ENCODE measurements around the gene PAK4.
"Not testable (repeated sequence)": the region's sequence is repeated elsewhere in the genome, so short reads cannot be mapped to it uniquely, and the experiment has no call there.

Gene PAK4

DNA sequence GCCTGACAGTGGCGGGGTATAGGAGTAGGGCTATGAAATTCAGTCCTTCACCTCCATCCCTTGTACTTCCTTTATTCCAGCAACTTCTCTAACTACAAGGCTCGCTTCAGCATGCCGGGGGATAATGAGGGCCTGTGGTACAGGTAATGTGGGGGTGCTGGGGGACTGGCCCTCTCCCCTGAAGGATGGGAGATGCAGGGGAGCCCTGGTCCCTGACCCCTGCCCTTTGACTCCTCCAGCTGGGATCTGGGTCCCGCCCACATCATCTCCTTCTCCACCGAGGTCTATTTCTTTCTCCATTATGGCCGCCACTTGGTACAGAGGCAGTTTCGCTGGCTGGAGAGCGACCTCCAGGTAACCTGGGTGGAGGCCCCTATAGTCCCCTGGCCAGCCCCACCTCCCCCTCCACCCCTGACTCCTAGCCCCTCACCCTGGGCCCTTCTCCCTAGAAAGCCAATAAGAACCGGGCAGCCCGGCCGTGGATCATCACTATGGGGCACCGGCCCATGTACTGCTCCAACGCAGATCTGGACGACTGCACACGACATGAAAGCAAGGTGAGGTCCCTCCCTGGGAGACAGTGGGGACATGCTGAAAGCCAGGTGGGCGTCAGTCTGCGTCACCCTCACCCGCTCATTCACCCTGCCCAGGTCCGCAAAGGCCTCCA, 25.0 kb upstream of the PAK4 start:
- no peak for DNase-seq (ENCODE audit: low read depth, low spot score)

GRCh38 chr19:39103151-39103550, 22.4 kb upstream of the PAK4 start:
- no peak for DNase-seq (ENCODE audit: low read depth, low spot score)

DNA sequence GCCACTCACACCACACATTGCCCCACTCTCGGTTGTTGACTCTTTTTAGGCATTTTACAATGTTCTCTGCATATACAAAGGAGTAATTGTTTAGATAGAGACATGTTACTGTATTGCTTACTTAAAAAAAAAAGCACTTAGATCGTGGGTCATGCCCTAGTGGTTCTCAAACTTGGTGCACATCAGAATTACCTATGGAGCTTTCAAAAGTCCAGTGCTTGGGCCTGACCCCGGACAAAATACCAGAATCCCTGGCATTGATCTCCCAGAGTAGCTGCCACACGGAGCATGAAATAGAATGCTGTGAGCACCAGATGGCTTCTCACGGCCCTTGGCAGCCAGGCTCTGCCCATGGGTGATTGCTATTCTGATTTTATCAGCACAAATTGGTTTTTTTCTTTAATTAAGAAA, 21.4 kb upstream of the PAK4 start:
- no peak for DNase-seq (ENCODE audit: low read depth, low spot score)

DNA sequence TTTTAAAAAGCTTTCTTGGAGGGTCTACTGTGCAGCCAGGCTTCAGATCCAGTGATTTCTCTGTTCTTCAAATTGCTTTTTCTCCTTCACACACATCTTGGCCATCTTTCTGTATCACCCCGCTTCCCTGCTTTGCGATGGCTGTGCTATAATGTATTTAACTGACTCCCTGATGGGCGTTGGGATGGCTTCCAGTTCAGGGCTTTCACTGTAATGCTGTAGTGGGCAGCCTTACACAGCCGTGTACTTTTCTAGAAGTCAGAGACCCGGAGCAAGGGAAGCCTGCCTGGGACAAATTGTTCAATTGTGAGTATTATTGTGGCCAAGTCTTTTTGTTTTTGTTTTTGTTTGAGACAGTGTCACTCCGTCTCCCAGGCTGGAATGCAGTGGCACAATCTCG, 19.4 kb upstream of the PAK4 start:
- DNase-seq (ENCODE audit: low read depth, low spot score): no peak

- no peak for DNase-seq (ENCODE audit: low read depth, low spot score)
Observed at GRCh38 chr19:39109641-39110040, 15.9 kb upstream of the PAK4 start.

GRCh38 chr19:39110263-39110967, 15.2 kb upstream of the PAK4 start:
- DNase-seq (ENCODE audit: low read depth, low spot score): no peak

DNA sequence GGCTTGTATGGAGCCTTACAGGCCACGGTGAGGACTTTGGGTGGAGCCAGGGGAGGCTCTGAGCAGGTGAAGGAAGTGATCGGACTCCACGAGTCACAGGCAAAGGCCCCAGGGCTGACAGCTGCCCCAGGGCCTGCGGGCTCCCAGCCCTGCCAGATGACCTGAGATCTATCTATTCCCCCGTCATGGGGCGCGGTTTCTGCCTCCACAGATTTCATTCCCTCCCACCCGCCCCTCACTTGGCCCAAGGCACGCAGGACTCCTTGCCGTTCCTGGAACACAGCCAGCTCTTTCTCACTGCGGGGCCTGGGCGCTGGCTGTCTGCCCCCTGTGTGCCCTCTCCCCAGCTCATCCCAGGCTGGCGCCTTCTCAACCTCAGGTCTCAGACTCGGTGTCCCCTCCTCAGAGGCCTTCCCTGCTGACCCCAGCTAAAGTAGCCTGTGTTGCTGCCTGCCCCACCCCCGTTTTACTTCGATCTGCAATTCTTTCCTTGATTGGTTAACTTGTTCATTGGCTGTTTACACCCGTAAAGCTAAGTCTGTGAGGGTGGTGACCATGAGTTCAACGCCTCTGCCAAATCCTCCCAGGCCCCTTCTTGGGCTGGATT, 13.9 kb upstream of the PAK4 start:
- no peak for DNase-seq (ENCODE audit: low read depth, low spot score)

DNA sequence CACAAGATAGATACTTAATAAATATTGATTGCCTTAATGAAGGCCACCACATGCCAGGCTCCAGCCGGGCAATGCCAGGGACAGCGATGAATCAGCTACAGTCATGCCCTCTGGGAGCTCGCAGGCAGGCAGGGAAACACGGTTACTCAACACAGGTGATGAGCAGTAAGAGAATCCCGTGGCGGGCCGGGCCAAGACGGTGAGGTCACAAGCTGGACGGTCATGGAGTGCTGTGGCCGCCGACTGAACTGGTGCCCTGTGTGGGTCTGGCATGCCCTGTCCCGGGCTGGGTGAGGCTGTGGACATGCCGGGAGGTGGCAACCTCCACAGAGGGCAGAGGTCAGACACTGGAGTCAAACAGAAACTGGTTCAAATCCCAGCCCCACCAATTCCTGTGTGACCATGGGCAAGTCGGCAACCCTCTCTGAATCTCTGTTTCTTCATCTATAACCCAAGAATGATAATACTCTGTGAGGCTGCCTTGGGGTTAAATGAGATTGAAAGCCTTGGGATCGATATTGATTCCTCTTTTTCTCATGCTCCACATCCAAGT, 13.2 kb upstream of the PAK4 start:
- no peak for DNase-seq (ENCODE audit: low read depth, low spot score)

DNA sequence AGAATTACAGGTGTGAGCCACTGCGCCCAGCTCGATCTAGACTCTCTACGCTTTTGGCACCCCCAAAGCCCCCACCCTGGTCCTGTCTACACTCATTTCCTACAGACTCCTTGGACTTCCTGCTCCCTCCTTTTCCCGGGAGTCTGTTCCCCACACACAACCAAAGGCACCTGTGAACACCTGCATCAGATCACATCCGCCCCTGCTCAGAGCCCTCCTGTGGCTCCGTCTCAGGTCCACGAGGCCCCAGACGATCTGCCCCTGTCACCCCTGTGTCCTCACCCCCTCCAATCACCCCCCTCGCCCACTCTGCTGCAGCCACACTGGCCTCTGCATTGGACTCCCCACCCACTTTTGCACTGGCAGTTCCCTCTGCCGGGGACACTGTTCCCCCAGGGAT, 12.4 kb upstream of the PAK4 start:
- DNase-seq (ENCODE audit: low read depth, low spot score): no peak

GRCh38 chr19:39115105-39115847, 10.3 kb upstream of the PAK4 start:
- no peak for DNase-seq (ENCODE audit: low read depth, low spot score)

- DNase-seq (ENCODE audit: low read depth, low spot score): not testable (repeated sequence)
Observed at GRCh38 chr19:39117023-39117422, 8.6 kb upstream of the PAK4 start.

- no peak for DNase-seq (ENCODE audit: low read depth, low spot score)
Observed at GRCh38 chr19:39119830-39120229, 5.8 kb upstream of the PAK4 start.

DNA sequence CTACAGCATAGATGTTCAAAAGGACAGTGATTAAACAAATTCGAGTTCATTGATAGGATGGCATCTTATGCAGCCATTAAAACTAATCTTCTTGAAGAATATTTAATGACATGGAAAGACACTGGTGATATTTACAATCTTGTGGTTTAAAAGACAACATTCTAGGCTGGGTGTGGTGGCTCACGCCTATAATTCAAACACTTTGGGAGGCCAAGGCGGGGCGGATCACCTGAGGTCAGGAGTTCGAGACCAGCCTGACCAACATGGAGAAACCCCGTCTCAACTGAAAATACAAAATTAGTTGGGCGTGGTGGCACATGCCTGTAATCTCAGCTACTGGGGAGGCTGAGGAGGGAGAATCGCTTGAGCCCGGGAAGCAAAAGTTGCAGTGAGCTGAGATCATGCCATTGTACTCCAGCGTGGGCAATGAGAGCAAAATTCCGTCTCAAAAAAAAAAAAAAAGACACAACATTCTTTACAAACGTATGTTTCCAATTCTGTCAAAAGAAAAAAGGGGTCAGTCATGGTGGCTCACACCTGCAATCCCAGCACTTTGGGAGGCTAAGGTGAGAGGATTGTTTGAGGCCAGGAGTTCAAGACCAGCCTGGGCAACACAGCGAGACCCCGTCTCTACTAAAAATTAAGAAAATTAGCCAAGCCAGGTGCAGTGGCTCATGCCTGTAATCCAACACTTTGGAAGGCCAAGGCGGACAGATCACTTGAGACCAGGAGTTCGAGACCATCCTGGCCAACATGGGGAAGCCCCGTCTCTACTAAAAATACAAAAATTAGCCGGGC, 2.5 kb upstream of the PAK4 start:
- no peak for DNase-seq (ENCODE audit: low read depth, low spot score)

- no peak for DNase-seq (ENCODE audit: low read depth, low spot score)
Observed at GRCh38 chr19:39124136-39124764, 1.3 kb upstream of the PAK4 start.

GRCh38 chr19:39125199-39125553, 410 bp upstream of the PAK4 start:
- DNase-seq (ENCODE audit: low read depth, low spot score): no peak

GRCh38 chr19:39126312-39127187, 964 bp downstream of the PAK4 start:
- DNase-seq (ENCODE audit: low read depth, low spot score): no peak

GRCh38 chr19:39127812-39128515, 2.4 kb downstream of the PAK4 start:
- no peak for DNase-seq (ENCODE audit: low read depth, low spot score)

DNA sequence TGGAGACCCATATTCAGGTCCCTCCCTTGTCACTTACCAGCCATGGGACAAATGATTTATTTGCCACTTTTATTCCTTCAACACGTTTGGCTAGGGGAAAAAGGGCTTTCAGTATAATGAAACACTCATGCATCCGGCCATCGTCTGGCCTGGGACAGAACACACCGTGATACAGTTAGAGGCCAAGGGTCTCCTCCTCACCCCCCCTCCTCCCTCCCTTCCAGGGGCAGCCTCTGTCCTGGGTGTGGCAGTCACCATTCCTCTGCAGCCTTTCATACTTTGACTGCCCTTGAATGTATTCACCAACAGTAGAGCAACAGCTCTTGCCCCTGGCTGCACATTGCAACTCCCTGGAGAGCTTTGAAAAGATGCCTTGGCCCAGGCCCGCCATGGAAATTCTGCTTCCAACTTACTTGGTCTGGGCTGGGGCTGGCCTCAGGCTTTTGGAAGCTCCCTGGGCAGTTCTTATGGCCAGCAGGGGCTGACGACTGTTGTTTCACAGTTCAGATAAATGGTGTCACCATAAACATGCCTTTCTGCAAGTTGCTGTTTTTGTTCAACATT, 3.0 kb downstream of the PAK4 start:
- DNase-seq (ENCODE audit: low read depth, low spot score): no peak

- no peak for DNase-seq (ENCODE audit: low read depth, low spot score)
Observed at GRCh38 chr19:39129116-39129515, 3.5 kb downstream of the PAK4 start.
